NCI-H345 treated with DMSO at 0.1 percent for 48 hours (cell line): ENCODE results near the gene DAZAP1.
A peak's percentile ranks its signal among the peaks of the same experiment; 100 is the strongest.

Source experiments
- DNase-seq: peaks from one replicate; lab custom pipeline; 2025; ENCODE audit not compliant: unreplicated experiment; lab: John Stamatoyannopoulos, UW

DAZAP1 gene

GRCh38 chr19:1377176-1377964 is 30.0 kb upstream of the DAZAP1 start:
- DNase-seq: no peak

- no peak for DNase-seq
These were observed 29.2 kb upstream of the DAZAP1 start for GRCh38 chr19:1377965-1378785.

GRCh38 chr19:1379126-1379905 is 28.1 kb upstream of the DAZAP1 start:
- DNase-seq: no peak

- no peak for DNase-seq
These were observed 27.4 kb upstream of the DAZAP1 start for GRCh38 chr19:1379961-1380489.

GRCh38 chr19:1382250-1382649 is 25.1 kb upstream of the DAZAP1 start:
- no peak for DNase-seq

GRCh38 chr19:1383017-1383311 is 24.4 kb upstream of the DAZAP1 start:
- no peak for DNase-seq

- DNase-seq: peak; percentile 68
These were observed 23.9 kb upstream of the DAZAP1 start, which contains the start of gene NDUFS7 for GRCh38 chr19:1383312-1384084. NDUFS7 (plus strand) TSS chr19:1383907; CDS start chr19:1383927, 20 bp downstream.

GRCh38 chr19:1384085-1384462 is 23.3 kb upstream of the DAZAP1 start:
- no peak for DNase-seq

GRCh38 chr19:1384478-1385110 is 22.8 kb upstream of the DAZAP1 start:
- no peak for DNase-seq

GRCh38 chr19:1385816-1386215 is 21.6 kb upstream of the DAZAP1 start:
- DNase-seq: no peak

- DNase-seq: no peak
These were observed 20.3 kb upstream of the DAZAP1 start for GRCh38 chr19:1386945-1387683.

GRCh38 chr19:1387684-1388636 is 19.4 kb upstream of the DAZAP1 start:
- no peak for DNase-seq

GRCh38 chr19:1388637-1389026 is 18.8 kb upstream of the DAZAP1 start:
- DNase-seq: no peak

GRCh38 chr19:1389033-1389940 is 18.1 kb upstream of the DAZAP1 start:
- no peak for DNase-seq

GRCh38 chr19:1390890-1391423 is 16.4 kb upstream of the DAZAP1 start:
- DNase-seq: no peak

GRCh38 chr19:1392407-1392806 is 15.0 kb upstream of the DAZAP1 start:
- no peak for DNase-seq

- no peak for DNase-seq
These were observed 14.4 kb upstream of the DAZAP1 start for GRCh38 chr19:1392939-1393530.
